Liver (tissue), 9 donors: Measurements from ENCODE around the gene PLAC8L1. TPM values are rescaled to one million over a fixed set of nuclear protein-coding genes. Genes with fewer than 3 reads are reported as not detected.

Experiments used
- DNase-seq: peaks from one replicate; pipeline ENCODE4 v3.0.0-alpha.2; 2017; ENCODE audit warnings: low spot score
- H3K27ac ChIP-seq, 2 donors: one replicate each; pipeline ENCODE4 v1.7.0; 2013; ENCODE audit warnings: inconsistent platforms in 2 of 2, low read length in 2 of 2, control low read depth in 1 of 2, low read depth in 1 of 2, mild to moderate bottlenecking in 1 of 2
- H3K27me3 ChIP-seq, 4 donors: one replicate each; pipeline versions ENCODE4 v1.6.1 to v1.7.0; 2013; ENCODE audit warnings: low read length in 3 of 4, inconsistent platforms in 1 of 4, mild to moderate bottlenecking in 1 of 4, moderate library complexity in 1 of 4; ENCODE audit not compliant: control insufficient read depth in 4 of 4, insufficient read depth in 4 of 4
- H3K36me3 ChIP-seq, 4 donors: one replicate each; pipeline versions ENCODE4 v1.6.1 to v1.7.0; 2013; ENCODE audit warnings: low read length in 3 of 4, mild to moderate bottlenecking in 3 of 4, low read depth in 1 of 4, moderate library complexity in 1 of 4; ENCODE audit not compliant: control insufficient read depth in 4 of 4, insufficient read depth in 3 of 4
- H3K4me1 ChIP-seq, 4 donors: one replicate each; pipeline versions ENCODE4 v1.6.1 to v1.7.0; 2013; ENCODE audit warnings: low read length in 3 of 4, mild to moderate bottlenecking in 3 of 4, moderate library complexity in 1 of 4; ENCODE audit not compliant: control insufficient read depth in 4 of 4, insufficient read depth in 4 of 4
- H3K4me3 ChIP-seq, 3 donors: one replicate each; pipeline versions ENCODE4 v1.6.1 to v1.7.0; 2013; ENCODE audit warnings: low read length in 3 of 3, control low read depth in 1 of 3, low read depth in 1 of 3, mild to moderate bottlenecking in 1 of 3
- H3K9ac ChIP-seq, 2 donors: one replicate each; pipeline ENCODE4 v1.7.0; 2013; ENCODE audit warnings: low read length in 2 of 2, mild to moderate bottlenecking in 2 of 2, moderate library complexity in 2 of 2, control low read depth in 1 of 2, low read depth in 1 of 2
- H3K9me3 ChIP-seq, 4 donors: one replicate each; pipeline versions ENCODE4 v1.6.1 to v1.7.0; 2013; ENCODE audit warnings: low read length in 3 of 4; ENCODE audit not compliant: control insufficient read depth in 4 of 4
- ATF3 ChIP-seq: IDR thresholded peaks from 2 replicates; pipeline ENCODE4 v1.6.1; 2016; ENCODE audit warnings: antibody characterized with exemption
- CTCF ChIP-seq: fragments of 150-350 bp; IDR thresholded peaks from 2 replicates; pipeline ENCODE4 v1.5.1; 2017; ENCODE audit warnings: improper control_type of control experiment, low read depth, low read length; ENCODE audit not compliant: missing input control
- EGR1 ChIP-seq, 2 donors: IDR thresholded peaks; 2 replicates each; pipeline ENCODE4 v1.6.1; 2016 to 2018; ENCODE audit warnings: antibody characterized with exemption in 2 of 2, low read depth in 2 of 2
- FOXA1 ChIP-seq: IDR thresholded peaks from 2 replicates; pipeline ENCODE4 v1.6.1; 2016; ENCODE audit warnings: antibody characterized with exemption
- FOXA2 ChIP-seq: IDR thresholded peaks from 2 replicates; pipeline ENCODE4 v1.6.1; 2016; ENCODE audit warnings: antibody characterized with exemption
- GABPA ChIP-seq, 2 donors: IDR thresholded peaks in 1 of 2; conservative IDR thresholded peaks in 1 of 2; 2 replicates each; pipeline ENCODE4 v1.6.1; 2016; ENCODE audit warnings: antibody characterized with exemption in 2 of 2, mild to moderate bottlenecking in 1 of 2, moderate library complexity in 1 of 2
- HNF4A ChIP-seq, 2 donors: conservative IDR thresholded peaks; 2 replicates each; pipeline ENCODE4 v1.6.1; 2016; ENCODE audit warnings: antibody characterized with exemption in 2 of 2, mild to moderate bottlenecking in 2 of 2
- HNF4G ChIP-seq: IDR thresholded peaks from 2 replicates; pipeline ENCODE4 v1.6.1; 2016; ENCODE audit warnings: antibody characterized with exemption
- JUND ChIP-seq, 2 donors: IDR thresholded peaks; 2 replicates each; pipeline ENCODE4 v1.6.1; 2016; ENCODE audit warnings: antibody characterized with exemption in 2 of 2
- NR2F2 ChIP-seq: IDR thresholded peaks from 2 replicates; pipeline ENCODE4 v1.6.1; 2016; ENCODE audit warnings: antibody characterized with exemption
- RAD21 ChIP-seq, 2 donors: IDR thresholded peaks; 2 replicates each; pipeline ENCODE4 v1.6.1; 2016; ENCODE audit warnings: antibody characterized with exemption in 2 of 2, mild to moderate bottlenecking in 2 of 2
- REST ChIP-seq: IDR thresholded peaks from 2 replicates; pipeline ENCODE4 v1.6.1; 2016; ENCODE audit warnings: antibody characterized with exemption, mild to moderate bottlenecking
- RXRA ChIP-seq, 2 donors: IDR thresholded peaks; 2 replicates each; pipeline ENCODE4 v1.6.1; 2017 to 2018; ENCODE audit warnings: antibody characterized with exemption in 2 of 2, mild to moderate bottlenecking in 1 of 2
- SP1 ChIP-seq: IDR thresholded peaks from 2 replicates; pipeline ENCODE4 v1.6.1; 2018; ENCODE audit warnings: antibody characterized with exemption, mild to moderate bottlenecking
- TAF1 ChIP-seq: conservative IDR thresholded peaks from 2 replicates; pipeline ENCODE4 v1.6.1; 2016; ENCODE audit warnings: antibody characterized with exemption, mild to moderate bottlenecking
- YY1 ChIP-seq: IDR thresholded peaks from 2 replicates; pipeline ENCODE4 v1.6.1; 2016; ENCODE audit warnings: antibody characterized with exemption, mild to moderate bottlenecking
- ZBTB33 ChIP-seq: IDR thresholded peaks from 2 replicates; pipeline ENCODE4 v1.6.1; 2016; ENCODE audit warnings: antibody characterized with exemption
- WGBS: extraction: QIAGEN DNeasy Blood & Tissue Kit; methylation state at CpG from one replicate; pipeline ENCODE4 v1.1.7; 2013; 5-methylcytosine and 5-hydroxymethylcytosine counted together
- polyA plus RNA-seq, 2 donors: library from polyadenylated mRNA; stranded (reverse) in 1 of 2; unstranded in 1 of 2; fragments of 200-250 nt in 1 of 2; fragments of >200 nt in 1 of 2; fragmentation: Nextera tagmentation in 1 of 2; extraction: Ambion mirVana in 1 of 2; gene quantifications; one replicate each; pipeline versions ENCODE4 v1.2.1 to v1.2.3, GENCODE V29; 2013 to 2015
- total RNA-seq, 2 donors: library from RNA; depleted of rRNA; stranded (reverse); fragments of >200 nt; gene quantifications; one replicate each; pipeline ENCODE4 v1.2.3, GENCODE V29; 2014
- TF ChIP-seq, protein P1 (sequence below): IDR thresholded peaks from 2 replicates; pipeline ENCODE4 v1.6.1; 2016; ENCODE audit warnings: antibody characterized with exemption
- donor health status: healthy.
- donor health status: healthy.
- donor health status: healthy.
- donor health status: healthy.
- donor health status: healthy.

The PLAC8L1 gene
- total and polyA plus RNA-seq, 4 donors = 0.28 TPM; not detected in 3

GRCh38 chr5:146048994-146049703 lies 56.2 kb downstream of the PLAC8L1 start:
- H3K9me3 ChIP-seq = no peaks in the 10 kb centered on the region
- no peak overlapping the region for H3K27ac ChIP-seq
- peaks cover 0 to 17% (median 3%) of the 10 kb centered on the region in 4 donors for H3K4me1 ChIP-seq
- WGBS = 61% methylated on average over 15 of the region's 15 CpGs
- no peak overlapping the region for H3K4me3 ChIP-seq
- H3K27me3 ChIP-seq = no peaks in the 10 kb centered on the region
- peak; percentile 54 for DNase-seq
- peak; percentile 96 to 99 for TF ChIP-seq RAD21 (IDR thresholded peaks at IDR 0.05)
- TF ChIP-seq CTCF = peak; percentile 70
- TF ChIP-seq HNF4A (conservative IDR thresholded peaks at IDR 0.05) = no peak
- TF ChIP-seq YY1 = no peak
- TF ChIP-seq JUND (IDR thresholded peaks at IDR 0.05) = no peak
- no peak overlapping the region for H3K9ac ChIP-seq
- peaks cover 0 to 8% (median 1%) of the 10 kb centered on the region in 4 donors for H3K36me3 ChIP-seq

- no peak for DNase-seq
- Histone ChIP-seq H3K9me3 (no peaks in the 10 kb centered on the region), H3K27ac (no peak overlapping the region), H3K36me3 (no peaks in the 10 kb centered on the region), H3K9ac (no peak overlapping the region), H3K4me3 (no peak overlapping the region), H3K4me1 (peaks cover 0 to 17% (median 3%) of the 10 kb centered on the region in 4 donors), H3K27me3 (no peaks in the 10 kb centered on the region)
- TF ChIP-seq ZBTB33 (no peak), SP1 (no peak), EGR1 (IDR thresholded peaks at IDR 0.05; ENCODE audit: low read depth in 2 of 2) (no peak), YY1 (no peak), JUND (IDR thresholded peaks at IDR 0.05) (no peak), HNF4G (no peak), ATF3 (no peak), TAF1 (no peak), GABPA (IDR thresholded peaks at IDR 0.05 in 1 of 2, conservative IDR thresholded peaks at IDR 0.05 in 1 of 2) (no peak), HNF4A (conservative IDR thresholded peaks at IDR 0.05) (no peak), FOXA2 (no peak), RAD21 (IDR thresholded peaks at IDR 0.05) (no peak), CTCF (no peak), RXRA (IDR thresholded peaks at IDR 0.05) (no peak), NR2F2 (no peak), REST (no peak), FOXA1 (no peak)
- TF ChIP-seq, protein P1, sequence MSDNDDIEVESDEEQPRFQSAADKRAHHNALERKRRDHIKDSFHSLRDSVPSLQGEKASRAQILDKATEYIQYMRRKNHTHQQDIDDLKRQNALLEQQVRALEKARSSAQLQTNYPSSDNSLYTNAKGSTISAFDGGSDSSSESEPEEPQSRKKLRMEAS = no peak
- WGBS = 50% methylated on average over 4 of the region's 4 CpGs
Observed at GRCh38 chr5:146047396-146047795, 58.0 kb downstream of the PLAC8L1 start.
